Measurements from ENCODE around the gene SSTR4.
"Not testable (repeated sequence)": the region's sequence is repeated elsewhere in the genome, so short reads cannot be mapped to it uniquely, and the experiment has no call there.

The SSTR4 gene

DNA sequence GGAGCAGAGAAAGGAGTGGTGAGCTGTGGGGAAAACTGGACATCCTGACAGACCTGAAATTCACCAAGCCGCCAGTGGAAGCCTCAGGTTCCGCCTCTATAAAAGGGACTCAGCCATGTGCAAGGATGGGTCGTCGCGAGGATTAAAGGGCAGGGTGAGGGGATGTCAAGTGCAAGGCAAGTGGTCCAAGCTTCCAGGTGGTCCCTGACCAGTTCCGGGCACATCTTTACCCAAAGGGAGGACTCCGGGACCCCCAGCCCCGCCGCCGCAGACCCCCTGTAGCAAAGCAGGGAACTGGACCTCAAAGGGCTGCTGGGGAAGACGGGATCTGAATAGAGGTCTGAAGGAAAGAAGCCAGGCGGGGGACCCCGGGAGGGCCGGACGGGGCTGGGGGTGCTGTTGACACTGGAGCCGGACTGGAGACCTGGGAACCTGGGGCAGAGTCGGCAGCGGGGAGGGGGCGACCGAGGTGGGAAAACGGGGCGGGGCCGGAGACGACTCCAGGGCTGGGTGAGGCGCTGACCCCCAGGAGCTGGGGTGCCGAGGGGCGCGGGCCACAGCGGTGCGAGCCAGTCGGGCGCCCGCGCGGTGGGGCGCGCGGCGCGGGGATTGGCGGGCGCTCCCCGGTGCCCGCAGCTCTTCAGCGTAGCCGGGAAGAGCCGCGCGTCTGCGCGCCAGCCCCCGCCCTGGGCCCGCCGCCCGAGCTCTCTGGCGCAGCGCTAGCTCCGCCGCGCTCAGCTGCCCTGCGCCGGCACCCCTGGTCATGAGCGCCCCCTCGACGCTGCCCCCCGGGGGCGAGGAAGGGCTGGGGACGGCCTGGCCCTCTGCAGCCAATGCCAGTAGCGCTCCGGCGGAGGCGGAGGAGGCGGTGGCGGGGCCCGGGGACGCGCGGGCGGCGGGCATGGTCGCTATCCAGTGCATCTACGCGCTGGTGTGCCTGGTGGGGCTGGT is at the start of gene SSTR4:
SSTR4 (plus strand) TSS at position 592 of the 951 bp plus-strand sequence; CDS start at position 764, 172 bp downstream.
- DNase-seq (ENCODE audit: low read depth) = no peak

GRCh38 chr20:22986601-22987000 is 48.5 kb upstream of the SSTR4 start:
- no peak for DNase-seq (ENCODE audit: low read depth)

DNA sequence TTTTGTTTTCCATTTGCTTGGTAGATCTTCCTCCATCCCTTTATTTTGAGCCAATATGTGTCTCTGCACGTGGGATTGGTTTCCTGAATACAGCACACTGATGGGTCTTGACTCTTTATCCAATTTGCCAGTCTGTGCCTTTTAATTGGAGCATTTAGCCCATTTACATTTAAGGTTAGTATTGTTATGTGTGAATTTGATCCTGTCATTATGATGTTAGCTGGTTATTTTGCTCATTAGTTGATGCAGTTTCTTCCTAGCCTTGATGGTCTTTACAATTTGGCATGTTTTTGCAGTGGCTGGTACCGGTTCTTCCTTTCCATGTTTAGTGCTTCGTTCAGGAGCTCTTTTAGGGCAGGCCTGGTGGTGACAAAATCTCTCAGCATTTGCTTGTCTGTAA is 43.7 kb upstream of the SSTR4 start:
- not testable (repeated sequence) for DNase-seq (ENCODE audit: low read depth)

GRCh38 chr20:22993823-22994222 is 41.3 kb upstream of the SSTR4 start:
- no peak for DNase-seq (ENCODE audit: low read depth)

DNA sequence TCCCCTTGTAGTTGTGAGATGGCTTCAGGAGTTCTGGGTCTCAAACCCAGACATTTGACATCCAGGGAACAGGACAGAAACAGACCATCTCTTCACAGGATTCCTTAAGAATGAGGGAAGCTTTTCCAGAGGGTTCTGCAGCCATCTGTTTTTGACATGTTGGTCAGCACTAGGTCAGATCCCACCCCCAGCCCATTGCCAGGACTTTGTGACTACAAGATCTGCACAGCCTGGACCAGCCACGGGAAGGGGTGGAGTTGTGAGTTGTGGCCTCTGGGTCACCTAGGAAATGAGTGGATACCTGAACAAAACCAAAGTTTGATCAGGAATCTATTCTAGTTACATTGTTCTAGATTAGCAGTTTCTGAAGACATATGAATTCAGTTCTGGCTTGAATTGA is 39.2 kb upstream of the SSTR4 start:
- DNase-seq (ENCODE audit: low read depth) = no peak

- DNase-seq (ENCODE audit: low read depth) = no peak
These were observed 36.6 kb upstream of the SSTR4 start for GRCh38 chr20:22998476-22998875.

DNA sequence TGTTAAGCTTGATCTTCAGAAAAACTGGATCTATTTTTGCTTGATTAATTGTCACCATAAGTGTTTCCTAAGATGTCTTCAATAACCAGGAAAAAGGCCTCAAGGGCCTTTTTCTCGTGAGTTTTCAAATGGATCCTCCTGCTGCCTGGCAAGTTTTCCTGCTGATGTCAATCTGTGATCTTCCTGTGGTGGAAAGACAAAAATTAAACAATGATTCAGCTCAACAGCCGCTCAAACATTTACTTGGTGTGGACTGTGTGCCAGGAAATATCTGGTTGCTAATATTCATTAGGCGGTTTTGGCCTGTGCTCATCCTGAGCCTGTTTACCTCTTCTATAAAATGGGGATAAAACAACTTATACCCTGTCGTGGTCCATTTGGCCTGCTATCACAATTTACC is 35.4 kb upstream of the SSTR4 start:
- no peak for DNase-seq (ENCODE audit: low read depth)

GRCh38 chr20:23000232-23000947 is 34.7 kb upstream of the SSTR4 start:
- DNase-seq (ENCODE audit: low read depth) = no peak

GRCh38 chr20:23002276-23002675 is 32.8 kb upstream of the SSTR4 start:
- DNase-seq (ENCODE audit: low read depth) = no peak

DNA sequence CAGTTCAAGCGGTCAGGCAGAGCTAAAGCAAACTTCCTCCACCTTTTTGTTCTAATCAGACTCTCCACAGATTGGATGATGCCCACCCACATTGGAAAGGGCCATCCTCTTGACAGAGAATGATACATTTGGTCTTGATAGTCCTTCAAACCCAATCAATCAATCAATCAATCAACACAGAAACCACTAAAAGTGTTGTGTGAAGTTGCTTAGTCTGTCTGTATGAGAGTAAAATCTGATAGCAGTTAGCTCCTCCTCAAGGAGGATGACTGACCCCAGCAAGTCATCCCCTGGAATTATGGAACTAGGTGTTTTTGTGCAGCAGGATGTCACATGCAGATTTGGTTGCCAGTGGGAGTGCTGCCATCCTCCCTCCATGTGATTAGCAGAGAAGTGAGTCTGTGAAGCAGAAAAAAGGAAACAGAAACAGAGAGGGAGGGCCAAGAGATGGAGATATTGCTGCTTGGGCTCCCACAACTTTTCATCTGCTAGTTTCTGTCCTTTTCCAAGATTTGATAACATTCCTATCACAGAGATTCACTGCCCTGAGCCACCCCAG is 32.0 kb upstream of the SSTR4 start:
- no peak for DNase-seq (ENCODE audit: low read depth)

GRCh38 chr20:23003881-23004460 is 31.1 kb upstream of the SSTR4 start:
- DNase-seq (ENCODE audit: low read depth) = no peak

GRCh38 chr20:23005776-23006175 is 29.3 kb upstream of the SSTR4 start:
- DNase-seq (ENCODE audit: low read depth) = no peak

GRCh38 chr20:23007462-23007861 is 27.6 kb upstream of the SSTR4 start:
- no peak for DNase-seq (ENCODE audit: low read depth)

DNA sequence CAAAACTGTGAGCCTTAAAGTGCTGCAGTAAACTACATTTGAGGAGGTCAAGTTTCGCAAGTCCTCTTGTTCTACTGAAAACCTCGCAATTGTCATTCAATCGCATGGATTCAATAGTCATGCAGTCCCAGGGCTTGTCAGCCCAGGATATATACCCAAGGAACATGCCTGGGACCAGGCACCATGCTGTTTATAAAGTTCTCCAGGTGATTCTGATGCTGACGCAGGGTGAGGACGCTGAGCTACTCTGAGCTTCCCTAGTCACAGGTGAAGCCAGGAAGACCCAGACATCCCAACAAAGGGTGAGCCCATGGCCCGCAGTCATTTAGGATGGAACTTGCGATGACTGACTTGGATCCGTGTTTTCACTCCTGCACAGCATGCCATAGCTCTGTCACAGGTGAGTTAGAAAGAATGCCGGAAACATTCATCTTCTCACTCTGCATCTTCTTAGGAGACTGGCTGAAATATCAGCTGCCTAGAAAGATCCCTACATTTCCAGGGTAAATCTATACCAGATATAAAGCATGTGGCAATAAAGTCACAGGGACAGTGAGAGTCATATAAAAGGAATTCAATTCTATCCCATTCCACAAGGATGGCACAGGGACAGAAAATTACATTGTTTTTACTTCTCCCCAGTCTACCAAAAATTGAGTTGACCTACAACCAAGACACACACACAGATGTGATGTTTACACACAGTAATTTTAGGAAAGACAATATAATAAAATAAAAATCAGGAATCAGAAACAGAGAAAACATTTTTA is 27.0 kb upstream of the SSTR4 start:
- DNase-seq (ENCODE audit: low read depth) = no peak

DNA sequence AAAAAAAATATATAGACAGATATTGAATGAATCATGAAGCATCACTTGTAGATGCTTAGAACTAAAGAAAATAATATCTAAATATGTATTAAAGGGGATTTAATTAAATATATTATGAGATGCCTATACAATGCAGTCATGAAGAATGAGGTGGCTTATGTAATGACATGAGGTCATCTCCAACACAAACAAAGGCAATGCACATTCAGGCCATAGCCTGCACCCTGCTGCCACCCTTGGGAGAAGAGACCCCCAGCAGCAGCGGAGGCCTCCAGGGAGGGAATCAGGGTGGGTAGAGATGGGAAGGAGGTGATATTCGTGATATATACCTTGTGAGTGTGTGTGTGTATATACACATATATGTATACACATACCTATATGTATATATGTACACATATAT is 26.4 kb upstream of the SSTR4 start:
- DNase-seq (ENCODE audit: low read depth) = no peak

DNA sequence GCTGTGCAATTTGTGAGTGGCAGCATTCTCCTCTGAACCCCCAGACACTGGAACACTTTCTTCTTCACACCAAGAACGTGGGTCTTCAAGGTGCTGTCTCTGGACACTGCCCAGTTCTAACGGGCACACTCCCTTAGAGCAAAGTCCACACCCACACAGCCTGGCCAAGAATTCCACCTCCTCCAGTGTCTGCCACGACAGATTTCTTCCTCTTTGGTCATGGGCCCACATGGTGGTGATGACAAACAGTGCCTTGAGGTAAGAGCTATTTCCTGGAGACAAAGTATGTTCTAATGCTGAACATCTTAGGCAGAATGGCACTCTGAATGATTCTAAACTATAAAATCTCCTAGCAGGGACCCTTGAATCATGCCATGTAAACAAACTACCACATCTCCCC is 25.5 kb upstream of the SSTR4 start:
- no peak for DNase-seq (ENCODE audit: low read depth)

GRCh38 chr20:23010096-23010495 is 25.0 kb upstream of the SSTR4 start:
- DNase-seq (ENCODE audit: low read depth) = no peak

GRCh38 chr20:23011008-23011721 is 23.9 kb upstream of the SSTR4 start:
- DNase-seq (ENCODE audit: low read depth) = no peak

GRCh38 chr20:23013429-23013828 is 21.7 kb upstream of the SSTR4 start:
- no peak for DNase-seq (ENCODE audit: low read depth)

GRCh38 chr20:23017516-23017915 is 17.6 kb upstream of the SSTR4 start:
- DNase-seq (ENCODE audit: low read depth) = no peak

- no peak for DNase-seq (ENCODE audit: low read depth)
These were observed 16.7 kb upstream of the SSTR4 start for GRCh38 chr20:23018432-23018831.
